Esophagus muscularis mucosa (tissue), 4 donors: ENCODE measurements around the gene SCFD1. TPM values are rescaled to one million over a fixed set of nuclear protein-coding genes. Genes with fewer than 3 reads are reported as not detected.

Source experiments
- DNase-seq: peaks from one replicate; pipeline ENCODE4 v3.0.0-alpha.2; 2017; ENCODE audit errors: extremely low spot score
- H3K27ac ChIP-seq, 4 donors: fragments of 200-600 bp; sonication (generic); replicated peaks in 1 of 4; 1 replicate in 3 of 4; 2 replicates in 1 of 4; pipeline ENCODE4 v1.5.1; 2016 to 2019; ENCODE audit warnings: mild to moderate bottlenecking in 1 of 4
- H3K27me3 ChIP-seq, 4 donors: fragments of 200-600 bp; sonication (generic); one replicate each; pipeline versions ENCODE4 v1.5.1 to v1.6.0; 2016 to 2019
- H3K36me3 ChIP-seq, 4 donors: fragments of 200-600 bp; sonication (generic); one replicate each; pipeline ENCODE4 v1.5.1; 2016 to 2019
- H3K4me1 ChIP-seq, 4 donors: fragments of 200-600 bp; sonication (generic); one replicate each; pipeline ENCODE4 v1.5.1; 2016 to 2019
- H3K4me3 ChIP-seq, 4 donors: fragments of 200-600 bp; sonication (generic); 1 replicate in 2 of 4; 2 replicates in 2 of 4; pipeline ENCODE4 v1.5.1; 2016 to 2019; ENCODE audit warnings: mild to moderate bottlenecking in 4 of 4, moderate library complexity in 1 of 4
- H3K9me3 ChIP-seq, 4 donors: fragments of 200-600 bp; sonication (generic); 1 replicate in 3 of 4; 2 replicates in 1 of 4; pipeline ENCODE4 v1.5.1; 2016 to 2019
- EP300 ChIP-seq: sonication (generic); formaldehyde crosslinking; IDR thresholded peaks from one replicate; pipeline ENCODE4 v1.6.1; 2017; ENCODE audit warnings: antibody characterized with exemption
- POLR2A ChIP-seq: fragments of 450-650 bp; IDR thresholded peaks from one replicate; pipeline ENCODE4 v1.6.1; 2017; ENCODE audit warnings: antibody characterized with exemption, moderate library complexity, mild to moderate bottlenecking, low read depth
- POLR2AphosphoS5 ChIP-seq, 2 donors: sonication (generic); formaldehyde crosslinking; IDR thresholded peaks; one replicate each; pipeline ENCODE4 v1.6.1; 2017; ENCODE audit warnings: antibody characterized with exemption in 2 of 2
- WGBS: methylation state at CpG from one replicate; pipeline ENCODE4 v1.1.5; 2018; 5-methylcytosine and 5-hydroxymethylcytosine counted together
- intact Hi-C: fragments of 100-400 bp; cut with DNase I; formaldehyde crosslinking; loops from one replicate; pipeline ENCODE4 v1.15.1; 2023
- total RNA-seq, 4 donors: library from RNA; depleted of rRNA; stranded (reverse); fragments of >200 nt; gene quantifications; one replicate each; pipeline versions ENCODE4 v1.1.0 to v1.2.1, GENCODE V29; 2016
- TF ChIP-seq, protein P1 (sequence below), 3 experiments: fragments of 200-600 bp in 2 of 3; fragments of 450-650 bp in 1 of 3; sonication (generic) in 2 of 3; IDR thresholded peaks; one replicate each; pipeline ENCODE4 v1.5.1; 2017 to 2019; ENCODE audit warnings: antibody characterized with exemption in 3 of 3, mild to moderate bottlenecking in 2 of 3, moderate library complexity in 1 of 3

Gene SCFD1
- total RNA-seq, 4 donors from 2014 or later, result 29.6 to 45.7 (median 33.0) TPM

DNA sequence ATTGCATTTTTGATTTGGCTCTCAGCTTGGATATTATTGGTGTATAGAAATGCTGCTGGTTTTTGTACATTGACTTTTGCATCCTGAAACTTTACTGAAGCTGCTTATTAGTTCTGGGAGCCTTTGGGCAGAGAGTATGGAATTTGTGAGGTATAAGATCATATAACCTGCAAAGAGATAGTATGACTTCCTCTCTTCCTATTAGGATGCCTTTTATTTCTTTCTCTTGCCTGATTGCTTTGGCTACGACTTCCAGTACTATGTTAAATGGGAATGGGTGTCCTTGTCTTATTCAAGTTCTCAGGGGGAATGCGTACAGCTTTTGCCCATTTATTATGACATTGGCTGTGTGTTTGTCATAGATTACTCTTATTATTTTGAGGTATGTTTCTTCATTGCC lies 23.5 kb downstream of the SCFD1 start:
- H3K27me3 ChIP-seq, result no peaks in the 10 kb centered on the region
- 100% methylated on average over 2 of the region's 2 CpGs for WGBS

DNA sequence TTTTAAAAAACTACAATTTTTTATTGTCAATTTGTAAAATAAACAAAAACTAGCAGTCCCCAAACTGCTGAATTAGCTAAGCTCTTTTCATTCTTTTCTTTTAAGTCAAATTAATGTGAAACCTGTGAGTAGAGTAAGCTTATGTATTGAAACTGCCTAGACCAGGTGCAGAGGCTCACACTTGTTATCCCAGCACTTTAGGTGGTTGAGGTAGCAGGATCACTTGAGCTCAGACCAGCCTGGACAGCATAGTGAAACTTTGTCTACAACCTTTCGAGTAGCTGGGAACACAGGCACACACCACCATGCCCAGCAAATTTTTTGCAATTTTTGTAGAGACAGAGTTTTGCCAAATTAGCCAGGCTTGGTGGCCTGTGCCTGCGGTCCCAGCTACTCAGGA lies 26.4 kb downstream of the SCFD1 start:
- no peak for DNase-seq
- Histone ChIP-seq H3K4me3 (no peak overlapping the region), H3K27ac (no peak overlapping the region), H3K27me3 (no peaks in the 10 kb centered on the region), H3K4me1 (no peaks in the 10 kb centered on the region), H3K36me3 (peaks cover 8 to 85% (median 50%) of the 10 kb centered on the region in 4 donors), H3K9me3 (peaks cover 0 to 12% (median 4%) of the 10 kb centered on the region in 4 donors)
- TF ChIP-seq EP300 (no peak), POLR2AphosphoS5 (IDR thresholded peaks at IDR 0.05) (no peak), POLR2A (no peak)
- TF ChIP-seq, protein P1, sequence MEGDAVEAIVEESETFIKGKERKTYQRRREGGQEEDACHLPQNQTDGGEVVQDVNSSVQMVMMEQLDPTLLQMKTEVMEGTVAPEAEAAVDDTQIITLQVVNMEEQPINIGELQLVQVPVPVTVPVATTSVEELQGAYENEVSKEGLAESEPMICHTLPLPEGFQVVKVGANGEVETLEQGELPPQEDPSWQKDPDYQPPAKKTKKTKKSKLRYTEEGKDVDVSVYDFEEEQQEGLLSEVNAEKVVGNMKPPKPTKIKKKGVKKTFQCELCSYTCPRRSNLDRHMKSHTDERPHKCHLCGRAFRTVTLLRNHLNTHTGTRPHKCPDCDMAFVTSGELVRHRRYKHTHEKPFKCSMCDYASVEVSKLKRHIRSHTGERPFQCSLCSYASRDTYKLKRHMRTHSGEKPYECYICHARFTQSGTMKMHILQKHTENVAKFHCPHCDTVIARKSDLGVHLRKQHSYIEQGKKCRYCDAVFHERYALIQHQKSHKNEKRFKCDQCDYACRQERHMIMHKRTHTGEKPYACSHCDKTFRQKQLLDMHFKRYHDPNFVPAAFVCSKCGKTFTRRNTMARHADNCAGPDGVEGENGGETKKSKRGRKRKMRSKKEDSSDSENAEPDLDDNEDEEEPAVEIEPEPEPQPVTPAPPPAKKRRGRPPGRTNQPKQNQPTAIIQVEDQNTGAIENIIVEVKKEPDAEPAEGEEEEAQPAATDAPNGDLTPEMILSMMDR (IDR thresholded peaks at IDR 0.05), result no peak
- intact Hi-C loops, result no loop called here
- WGBS, result 100% methylated on average over 2 of the region's 2 CpGs

More for the DNA sequence above, 23.5 kb downstream of the SCFD1 start:
- H3K36me3 ChIP-seq, result peaks cover 8 to 82% (median 37%) of the 10 kb centered on the region in 4 donors
- H3K9me3 ChIP-seq, result peaks cover 0 to 12% (median 4%) of the 10 kb centered on the region in 4 donors
- intact Hi-C loops, result no loop called here
- no peak overlapping the region for H3K27ac ChIP-seq
- no peak for TF ChIP-seq EP300
- no peak for TF ChIP-seq POLR2AphosphoS5 (IDR thresholded peaks at IDR 0.05)
- no peak for TF ChIP-seq POLR2A
- TF ChIP-seq, protein P1 (IDR thresholded peaks at IDR 0.05), result no peak
- no peaks in the 10 kb centered on the region for H3K4me1 ChIP-seq
- no peak for DNase-seq
- no peak overlapping the region for H3K4me3 ChIP-seq

DNA sequence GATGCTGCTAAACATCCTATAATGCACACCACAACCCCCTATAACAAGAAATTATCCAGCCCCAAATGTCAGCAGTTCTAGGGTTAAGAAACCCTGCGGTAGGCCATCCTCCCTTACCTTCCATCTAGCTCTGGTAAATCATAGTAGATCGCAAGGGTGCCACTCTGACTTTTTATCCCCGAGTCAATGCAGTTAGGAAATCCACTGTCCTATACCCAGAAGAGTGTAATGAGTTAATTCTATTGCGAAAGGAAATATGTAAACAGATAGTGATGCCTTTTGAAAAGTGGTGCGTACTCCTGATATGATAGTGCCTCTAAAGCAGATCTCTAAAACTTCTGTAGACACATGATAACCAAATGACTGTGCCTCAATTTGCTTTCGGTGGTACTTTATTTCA lies 29.8 kb downstream of the SCFD1 start:
- intact Hi-C loops, result no loop called here
- no peak for DNase-seq
- Histone ChIP-seq H3K27ac (no peak overlapping the region), H3K36me3 (peaks cover 14 to 81% (median 50%) of the 10 kb centered on the region in 4 donors), H3K4me1 (no peaks in the 10 kb centered on the region), H3K4me3 (no peak overlapping the region), H3K27me3 (no peaks in the 10 kb centered on the region), H3K9me3 (no peaks in the 10 kb centered on the region)
- TF ChIP-seq EP300 (no peak), POLR2A (no peak), POLR2AphosphoS5 (IDR thresholded peaks at IDR 0.05) (no peak)
- TF ChIP-seq, protein P1 (IDR thresholded peaks at IDR 0.05), result no peak
- WGBS, result 80% methylated on average over 6 of the region's 6 CpGs

DNA sequence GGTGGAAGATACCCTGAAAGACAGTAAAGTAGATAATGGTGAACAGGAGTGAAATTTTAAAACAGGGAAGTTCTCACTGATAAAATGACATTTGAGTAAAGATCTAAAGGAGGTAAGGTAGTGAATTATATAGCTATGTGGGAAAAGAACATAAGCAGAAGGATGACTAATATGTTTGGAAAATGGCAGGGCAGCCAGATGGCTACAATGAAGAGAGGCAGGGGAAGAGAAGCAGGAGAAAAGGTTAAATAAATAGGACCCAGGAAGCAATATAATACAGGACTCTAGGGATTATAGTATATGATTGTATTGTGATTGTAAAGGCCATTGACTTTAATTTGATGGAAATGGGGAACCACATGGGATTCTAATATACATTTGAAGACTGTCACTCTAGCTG lies 33.0 kb downstream of the SCFD1 start:
- no peak for DNase-seq
- H3K27me3 ChIP-seq, result no peaks in the 10 kb centered on the region
- no peaks in the 10 kb centered on the region for H3K4me1 ChIP-seq
- TF ChIP-seq EP300, result no peak
- TF ChIP-seq, protein P1 (IDR thresholded peaks at IDR 0.05), result no peak
- TF ChIP-seq POLR2A, result no peak
- no peak for TF ChIP-seq POLR2AphosphoS5 (IDR thresholded peaks at IDR 0.05)
- no peak overlapping the region for H3K27ac ChIP-seq
- H3K9me3 ChIP-seq, result no peaks in the 10 kb centered on the region
- peaks cover 12 to 72% (median 55%) of the 10 kb centered on the region in 4 donors for H3K36me3 ChIP-seq
- intact Hi-C loops, result loop anchor here (5.0 kb wide), 1 partner anchor 37 kb away; no protein-coding TSS in a partner anchor
- H3K4me3 ChIP-seq, result no peak overlapping the region

- intact Hi-C loops, result loop anchor here (5.0 kb wide), 1 partner anchor 37 kb away; no protein-coding TSS in a partner anchor
- H3K27me3 ChIP-seq, result no peaks in the 10 kb centered on the region
- WGBS, result 93% methylated on average over 3 of the region's 3 CpGs
- H3K4me3 ChIP-seq, result no peak overlapping the region
- no peaks in the 10 kb centered on the region for H3K9me3 ChIP-seq
- no peak for TF ChIP-seq POLR2AphosphoS5 (IDR thresholded peaks at IDR 0.05)
- TF ChIP-seq, protein P1 (IDR thresholded peaks at IDR 0.05), result no peak
- no peak for TF ChIP-seq EP300
- no peak for TF ChIP-seq POLR2A
- no peaks in the 10 kb centered on the region for H3K4me1 ChIP-seq
- no peak for DNase-seq
- peaks cover 6 to 72% (median 54%) of the 10 kb centered on the region in 4 donors for H3K36me3 ChIP-seq
- no peak overlapping the region for H3K27ac ChIP-seq
Measured at GRCh38 chr14:30655658-30656057, 33.5 kb downstream of the SCFD1 start.
